Fibroblast of lung (primary cell): ENCODE results near the gene ELMO2.

Source experiments
- CTCF ChIP-seq, 2 donors: IDR thresholded peaks in 1 of 2; conservative IDR thresholded peaks in 1 of 2; 1 replicate in 1 of 2; 2 replicates in 1 of 2; pipeline ENCODE4 v1.5.1; 2011 to 2012; ENCODE audit warnings: low read length in 2 of 2, control low read depth in 1 of 2, inconsistent platforms in 1 of 2, low read depth in 1 of 2, mild to moderate bottlenecking in 1 of 2
- EZH2 ChIP-seq: IDR thresholded peaks from 2 replicates; pipeline ENCODE4 v1.5.1; 2012; ENCODE audit warnings: low read length, control low read depth, mild to moderate bottlenecking; ENCODE audit errors: missing control alignments

- no peak for TF ChIP-seq CTCF (conservative IDR thresholded peaks at IDR 0.05 in 1 of 2, IDR thresholded peaks at IDR 0.05 in 1 of 2; ENCODE audit: low read depth in 1 of 2, low read length in 2 of 2)
- no peak for TF ChIP-seq EZH2
These were observed 8.2 kb upstream of the ELMO2 start for GRCh38 chr20:46414608-46415007.
